ENCODE data around the gene PCDHA1.

GRCh38 chr5:140964356-140964755, 178.4 kb downstream of the PCDHA1 start:
- TF ChIP-seq, protein P1, sequence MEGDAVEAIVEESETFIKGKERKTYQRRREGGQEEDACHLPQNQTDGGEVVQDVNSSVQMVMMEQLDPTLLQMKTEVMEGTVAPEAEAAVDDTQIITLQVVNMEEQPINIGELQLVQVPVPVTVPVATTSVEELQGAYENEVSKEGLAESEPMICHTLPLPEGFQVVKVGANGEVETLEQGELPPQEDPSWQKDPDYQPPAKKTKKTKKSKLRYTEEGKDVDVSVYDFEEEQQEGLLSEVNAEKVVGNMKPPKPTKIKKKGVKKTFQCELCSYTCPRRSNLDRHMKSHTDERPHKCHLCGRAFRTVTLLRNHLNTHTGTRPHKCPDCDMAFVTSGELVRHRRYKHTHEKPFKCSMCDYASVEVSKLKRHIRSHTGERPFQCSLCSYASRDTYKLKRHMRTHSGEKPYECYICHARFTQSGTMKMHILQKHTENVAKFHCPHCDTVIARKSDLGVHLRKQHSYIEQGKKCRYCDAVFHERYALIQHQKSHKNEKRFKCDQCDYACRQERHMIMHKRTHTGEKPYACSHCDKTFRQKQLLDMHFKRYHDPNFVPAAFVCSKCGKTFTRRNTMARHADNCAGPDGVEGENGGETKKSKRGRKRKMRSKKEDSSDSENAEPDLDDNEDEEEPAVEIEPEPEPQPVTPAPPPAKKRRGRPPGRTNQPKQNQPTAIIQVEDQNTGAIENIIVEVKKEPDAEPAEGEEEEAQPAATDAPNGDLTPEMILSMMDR (IDR thresholded peaks at IDR 0.05), result no peak
- no peak for TF ChIP-seq POLR2A (IDR thresholded peaks at IDR 0.05)

All from lower leg skin (tissue), 3 donors.